ENCODE results near the gene LRRC37A3.
"Not testable (repeated sequence)": the region's sequence is repeated elsewhere in the genome, so short reads cannot be mapped to it uniquely, and the experiment has no call there.

DNA sequence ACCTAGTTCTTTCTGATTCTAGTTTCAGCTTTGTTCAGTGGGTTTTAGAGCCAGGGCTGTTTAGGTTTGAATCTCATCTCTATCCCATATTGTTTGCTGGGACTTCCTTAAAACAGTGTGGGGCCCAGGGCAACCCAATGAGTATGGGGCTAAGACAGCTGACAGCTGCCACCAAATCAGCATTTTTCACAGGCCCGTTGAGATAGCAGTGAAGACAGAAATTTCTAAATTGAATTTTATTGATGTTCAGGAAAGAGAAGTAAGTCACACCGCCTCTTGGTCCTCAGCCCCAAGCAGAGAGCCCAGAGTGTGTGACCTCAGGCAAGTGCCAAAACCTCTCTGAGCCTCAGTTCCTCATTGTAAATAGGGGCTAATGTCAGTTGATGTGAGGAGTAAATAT, 78.3 kb downstream of the LRRC37A3 start:
- TF ChIP-seq, protein P1, sequence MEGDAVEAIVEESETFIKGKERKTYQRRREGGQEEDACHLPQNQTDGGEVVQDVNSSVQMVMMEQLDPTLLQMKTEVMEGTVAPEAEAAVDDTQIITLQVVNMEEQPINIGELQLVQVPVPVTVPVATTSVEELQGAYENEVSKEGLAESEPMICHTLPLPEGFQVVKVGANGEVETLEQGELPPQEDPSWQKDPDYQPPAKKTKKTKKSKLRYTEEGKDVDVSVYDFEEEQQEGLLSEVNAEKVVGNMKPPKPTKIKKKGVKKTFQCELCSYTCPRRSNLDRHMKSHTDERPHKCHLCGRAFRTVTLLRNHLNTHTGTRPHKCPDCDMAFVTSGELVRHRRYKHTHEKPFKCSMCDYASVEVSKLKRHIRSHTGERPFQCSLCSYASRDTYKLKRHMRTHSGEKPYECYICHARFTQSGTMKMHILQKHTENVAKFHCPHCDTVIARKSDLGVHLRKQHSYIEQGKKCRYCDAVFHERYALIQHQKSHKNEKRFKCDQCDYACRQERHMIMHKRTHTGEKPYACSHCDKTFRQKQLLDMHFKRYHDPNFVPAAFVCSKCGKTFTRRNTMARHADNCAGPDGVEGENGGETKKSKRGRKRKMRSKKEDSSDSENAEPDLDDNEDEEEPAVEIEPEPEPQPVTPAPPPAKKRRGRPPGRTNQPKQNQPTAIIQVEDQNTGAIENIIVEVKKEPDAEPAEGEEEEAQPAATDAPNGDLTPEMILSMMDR (IDR thresholded peaks at IDR 0.05): not testable (repeated sequence)
- TF ChIP-seq POLR2A (IDR thresholded peaks at IDR 0.05): not testable (repeated sequence)

Data from right lobe of liver (tissue), 4 donors.